HFF-Myc (cell line): ENCODE results near the gene IPCEF1.
"Not testable (repeated sequence)": the region's sequence is repeated elsewhere in the genome, so short reads cannot be mapped to it uniquely, and the experiment has no call there.

Experiments
- DNase-seq: peaks from one replicate; pipeline ENCODE4 v3.0.0-alpha.2; 2011; ENCODE audit warnings: low read depth; ENCODE audit errors: extremely low read depth
- H3K4me3 ChIP-seq: replicated peaks from 2 replicates; pipeline ENCODE4 v1.5.1; 2011; ENCODE audit warnings: low read depth, mild to moderate bottlenecking, control low read depth, low read length
- TF ChIP-seq, protein P1 (sequence below): IDR thresholded peaks from 2 replicates; pipeline ENCODE4 v1.5.1; 2012; ENCODE audit warnings: mild to moderate bottlenecking, low read depth, low read length, control low read depth; ENCODE audit errors: missing control alignments

The IPCEF1 gene

GRCh38 chr6:154316131-154316530 lies 40.5 kb downstream of the IPCEF1 start:
- DNase-seq = no peak
- TF ChIP-seq, protein P1, sequence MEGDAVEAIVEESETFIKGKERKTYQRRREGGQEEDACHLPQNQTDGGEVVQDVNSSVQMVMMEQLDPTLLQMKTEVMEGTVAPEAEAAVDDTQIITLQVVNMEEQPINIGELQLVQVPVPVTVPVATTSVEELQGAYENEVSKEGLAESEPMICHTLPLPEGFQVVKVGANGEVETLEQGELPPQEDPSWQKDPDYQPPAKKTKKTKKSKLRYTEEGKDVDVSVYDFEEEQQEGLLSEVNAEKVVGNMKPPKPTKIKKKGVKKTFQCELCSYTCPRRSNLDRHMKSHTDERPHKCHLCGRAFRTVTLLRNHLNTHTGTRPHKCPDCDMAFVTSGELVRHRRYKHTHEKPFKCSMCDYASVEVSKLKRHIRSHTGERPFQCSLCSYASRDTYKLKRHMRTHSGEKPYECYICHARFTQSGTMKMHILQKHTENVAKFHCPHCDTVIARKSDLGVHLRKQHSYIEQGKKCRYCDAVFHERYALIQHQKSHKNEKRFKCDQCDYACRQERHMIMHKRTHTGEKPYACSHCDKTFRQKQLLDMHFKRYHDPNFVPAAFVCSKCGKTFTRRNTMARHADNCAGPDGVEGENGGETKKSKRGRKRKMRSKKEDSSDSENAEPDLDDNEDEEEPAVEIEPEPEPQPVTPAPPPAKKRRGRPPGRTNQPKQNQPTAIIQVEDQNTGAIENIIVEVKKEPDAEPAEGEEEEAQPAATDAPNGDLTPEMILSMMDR = no peak
- no peak overlapping the region for H3K4me3 ChIP-seq

DNA sequence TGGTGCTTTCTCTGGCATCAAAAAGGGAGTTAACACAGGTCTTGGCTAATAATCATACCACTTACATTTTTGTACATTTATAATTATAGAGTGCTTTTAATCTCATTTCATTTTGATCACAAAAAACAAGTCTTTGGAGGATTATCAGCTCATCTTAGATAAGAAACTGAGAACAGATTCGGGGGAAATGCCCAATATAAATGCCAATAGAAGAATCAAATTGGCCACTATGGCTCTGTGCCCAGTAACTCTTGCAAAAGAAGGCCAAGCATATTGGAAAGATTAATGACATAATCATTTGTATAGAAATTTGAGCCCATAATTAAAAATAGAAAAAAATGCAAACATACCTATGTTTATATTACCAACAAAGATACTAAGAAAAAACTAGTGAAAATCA lies 42.5 kb downstream of the IPCEF1 start:
- no peak for DNase-seq
- TF ChIP-seq, protein P1 = no peak
- H3K4me3 ChIP-seq = no peak overlapping the region

- no peak for DNase-seq
- TF ChIP-seq, protein P1 = no peak
- no peak overlapping the region for H3K4me3 ChIP-seq
These were observed 47.6 kb downstream of the IPCEF1 start for GRCh38 chr6:154308986-154309385.

GRCh38 chr6:154307696-154308425 lies 48.7 kb downstream of the IPCEF1 start:
- no peak for DNase-seq
- H3K4me3 ChIP-seq = no peak overlapping the region
- TF ChIP-seq, protein P1 = no peak

DNA sequence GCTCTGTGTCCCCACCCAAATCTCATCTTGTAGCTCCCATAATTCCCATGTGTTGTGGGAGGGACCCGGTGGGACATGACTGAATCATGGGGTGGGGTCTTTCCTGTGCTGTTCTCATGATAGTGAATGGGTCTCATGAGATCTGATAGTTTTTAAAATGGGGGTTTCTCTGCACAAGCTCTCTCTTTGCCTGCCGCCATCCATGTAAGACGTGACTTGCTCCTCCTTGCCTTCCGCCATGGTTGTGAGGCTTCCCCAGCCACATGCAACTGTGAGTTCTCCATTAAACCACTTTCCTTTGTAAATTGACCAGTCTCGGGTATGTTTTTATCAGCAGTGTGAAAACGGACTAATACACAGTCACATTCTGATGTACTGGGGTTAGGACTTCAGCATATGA lies 49.5 kb downstream of the IPCEF1 start:
- H3K4me3 ChIP-seq, DNase-seq: not testable (repeated sequence)

GRCh38 chr6:154306696-154307095 lies 49.9 kb downstream of the IPCEF1 start:
- no peak overlapping the region for H3K4me3 ChIP-seq
- no peak for DNase-seq
- TF ChIP-seq, protein P1 = no peak

- H3K4me3 ChIP-seq = no peak overlapping the region
- TF ChIP-seq, protein P1 = no peak
- DNase-seq = no peak
These were observed 52.4 kb downstream of the IPCEF1 start for GRCh38 chr6:154304191-154304590.

GRCh38 chr6:154303642-154304041 lies 53.0 kb downstream of the IPCEF1 start:
- not testable (repeated sequence) for DNase-seq

More at GRCh38 chr6:154303642-154304041, 53.0 kb downstream of the IPCEF1 start:
- not testable (repeated sequence) for H3K4me3 ChIP-seq
